G401 (cell line): Measurements from ENCODE around the gene RB1. TPM values are rescaled to one million over a fixed set of nuclear protein-coding genes. Genes with fewer than 3 reads are reported as not detected.
A peak's percentile ranks its signal among the peaks of the same experiment; 100 is the strongest.

Experiments used
- DNase-seq: peaks from one replicate; pipeline ENCODE4 v3.0.0-alpha.2; 2015; ENCODE audit warnings: low spot score
- in situ Hi-C: cut with HindIII; loops from 2 replicates; pipeline ENCODE4 v1.10.0; 2016; ENCODE audit warnings: low sequenced_read_pairs, mixed read lengths
- total RNA-seq: library from RNA; depleted of rRNA; stranded (reverse); fragments of >200 nt; shearing (Covaris generic); gene quantifications from 2 replicates; pipeline ENCODE4 v1.2.3, GENCODE V29; 2014

The RB1 gene
- total RNA-seq, 1 experiment from 2014 or later, result 24.8 TPM

GRCh38 chr13:48295271-48295670, 8.3 kb upstream of the RB1 start:
- DNase-seq, result no peak
- in situ Hi-C loops, result no loop called here

GRCh38 chr13:48296528-48296927, 7.0 kb upstream of the RB1 start:
- DNase-seq, result no peak
- in situ Hi-C loops, result no loop called here

GRCh38 chr13:48297131-48297786, 6.3 kb upstream of the RB1 start:
- in situ Hi-C loops, result no loop called here
- no peak for DNase-seq

- in situ Hi-C loops, result no loop called here
- DNase-seq, result no peak
Observed at GRCh38 chr13:48299591-48299990, 4.0 kb upstream of the RB1 start.

GRCh38 chr13:48302871-48303358, 636 bp upstream of the RB1 start:
- in situ Hi-C loops, result no loop called here
- no peak for DNase-seq

GRCh38 chr13:48304143-48304876, 759 bp downstream of the RB1 start:
- in situ Hi-C loops, result no loop called here
- DNase-seq, result peak; percentile 59

GRCh38 chr13:48311223-48311622, 7.7 kb downstream of the RB1 start:
- in situ Hi-C loops, result no loop called here
- DNase-seq, result no peak

- DNase-seq, result no peak
- in situ Hi-C loops, result no loop called here
Observed at GRCh38 chr13:48315969-48316650, 12.6 kb downstream of the RB1 start.

GRCh38 chr13:48316826-48317510, 13.4 kb downstream of the RB1 start:
- in situ Hi-C loops, result no loop called here
- no peak for DNase-seq

- no peak for DNase-seq
- in situ Hi-C loops, result no loop called here
Observed at GRCh38 chr13:48317511-48318376, 14.2 kb downstream of the RB1 start.

GRCh38 chr13:48318377-48318811, 14.8 kb downstream of the RB1 start:
- no peak for DNase-seq
- in situ Hi-C loops, result no loop called here

- in situ Hi-C loops, result no loop called here
- DNase-seq, result no peak
Observed at GRCh38 chr13:48318821-48319511, 15.4 kb downstream of the RB1 start.

GRCh38 chr13:48319531-48320398, 16.2 kb downstream of the RB1 start:
- in situ Hi-C loops, result no loop called here
- no peak for DNase-seq

- in situ Hi-C loops, result no loop called here
- no peak for DNase-seq
Observed at GRCh38 chr13:48320399-48320790, 16.8 kb downstream of the RB1 start.

- in situ Hi-C loops, result no loop called here
- no peak for DNase-seq
Observed at GRCh38 chr13:48320891-48321510, 17.4 kb downstream of the RB1 start.

- in situ Hi-C loops, result no loop called here
- no peak for DNase-seq
Observed at GRCh38 chr13:48322294-48322693, 18.7 kb downstream of the RB1 start.

- no peak for DNase-seq
- in situ Hi-C loops, result no loop called here
Observed at GRCh38 chr13:48333976-48334375, 30.4 kb downstream of the RB1 start.
